Stimulated activated CD4-positive, alpha-beta T cell treated with anti-CD3 and anti-CD28 coated beads, Interleukin-12 subunit alpha, Interleukin-12 subunit beta, amount 100 ng/mL, for 24 hours (primary cell): ENCODE data around the gene SSR2.

Source experiments
- DNase-seq, 2 experiments: peaks; one replicate each; pipeline ENCODE4 v3.0.0-alpha.2; 2020; ENCODE audit warnings: low read depth in 2 of 2

Gene SSR2

GRCh38 chr1:156020293-156021092, at the start of gene SSR2:
Gene SSR2 (minus strand): TSS chr1:156020951. CDS start chr1:156020167, 784 bp downstream.
- peak; percentile 71 to 82 for DNase-seq

GRCh38 chr1:156070548-156070947, 49.8 kb upstream of the SSR2 start:
- no peak for DNase-seq

- no peak for DNase-seq
Measured at GRCh38 chr1:156069490-156070455, 49.0 kb upstream of the SSR2 start.

GRCh38 chr1:156067262-156067661, 46.5 kb upstream of the SSR2 start:
- DNase-seq: no peak

DNA sequence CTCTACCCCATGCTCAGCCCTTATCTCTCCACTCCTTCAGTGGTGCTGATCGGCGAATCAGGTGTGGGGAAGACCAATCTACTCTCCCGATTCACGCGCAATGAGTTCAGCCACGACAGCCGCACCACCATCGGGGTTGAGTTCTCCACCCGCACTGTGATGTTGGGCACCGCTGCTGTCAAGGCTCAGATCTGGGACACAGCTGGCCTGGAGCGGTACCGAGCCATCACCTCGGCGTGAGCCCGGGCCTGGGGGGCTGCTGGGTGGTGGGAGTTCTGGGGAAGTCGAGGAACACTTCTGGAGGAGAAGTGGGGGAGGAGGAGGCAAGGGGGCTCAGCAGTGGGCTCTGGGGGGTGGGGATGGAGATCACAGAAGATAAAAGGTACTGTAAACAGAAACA, 45.1 kb upstream of the SSR2 start:
- no peak for DNase-seq

- DNase-seq: no peak
Measured at GRCh38 chr1:156065212-156065611, 44.5 kb upstream of the SSR2 start.

DNA sequence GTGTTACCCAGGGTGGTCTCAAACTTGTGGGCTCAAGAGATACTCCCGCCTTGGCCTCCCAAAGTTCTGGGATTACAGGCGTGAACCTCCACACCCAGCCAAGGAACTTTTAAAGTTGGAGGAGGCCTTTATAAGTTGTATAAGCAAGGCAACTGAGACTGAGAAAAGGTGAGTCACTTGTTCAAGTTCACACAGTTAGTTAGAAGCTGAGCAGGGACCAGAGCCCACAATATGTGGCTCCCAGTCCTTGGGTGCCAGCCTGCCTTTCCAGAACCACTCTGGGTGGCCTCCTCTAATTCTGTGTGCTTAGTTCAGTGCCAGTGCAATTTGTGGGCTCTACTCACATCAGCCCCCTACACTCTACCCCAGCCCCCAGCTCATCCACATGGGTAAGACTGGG, 43.9 kb upstream of the SSR2 start:
- no peak for DNase-seq

GRCh38 chr1:156063997-156064285, 43.2 kb upstream of the SSR2 start:
- no peak for DNase-seq

- no peak for DNase-seq
Measured at GRCh38 chr1:156062189-156062588, 41.4 kb upstream of the SSR2 start.

GRCh38 chr1:156060937-156061636, 40.3 kb upstream of the SSR2 start, which contains the start of gene RAB25:
Gene RAB25 (plus strand): TSS chr1:156061160. CDS start chr1:156061401, 241 bp downstream.
- no peak for DNase-seq

DNA sequence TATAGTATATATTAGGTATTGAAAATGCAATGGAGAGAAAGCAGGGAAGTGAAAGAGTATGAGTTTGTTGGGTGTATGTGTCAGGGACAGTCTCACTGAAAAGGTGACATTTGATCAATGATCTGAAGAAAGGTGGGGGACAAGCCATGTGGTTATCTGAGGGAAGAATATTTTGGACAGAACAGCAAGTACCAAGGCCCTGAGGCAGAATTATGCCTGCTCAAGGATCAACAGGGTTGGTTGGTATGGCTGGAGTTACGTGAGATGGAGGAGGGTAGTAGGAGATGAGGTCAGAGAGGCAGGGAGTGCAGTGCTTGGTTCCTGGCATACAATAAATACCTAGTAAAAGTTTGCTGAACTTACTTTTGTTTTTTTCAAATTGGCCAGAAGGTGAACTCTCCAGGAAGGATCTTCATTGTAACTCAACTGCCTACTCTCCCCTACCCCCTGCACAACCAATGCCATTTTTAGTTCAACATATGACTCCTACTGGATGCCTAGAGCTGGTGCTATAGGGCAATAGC, 35.6 kb upstream of the SSR2 start:
- no peak for DNase-seq

GRCh38 chr1:156055281-156056048, 34.7 kb upstream of the SSR2 start:
- DNase-seq: peak in 1 of 2 experiments; percentile 10

DNA sequence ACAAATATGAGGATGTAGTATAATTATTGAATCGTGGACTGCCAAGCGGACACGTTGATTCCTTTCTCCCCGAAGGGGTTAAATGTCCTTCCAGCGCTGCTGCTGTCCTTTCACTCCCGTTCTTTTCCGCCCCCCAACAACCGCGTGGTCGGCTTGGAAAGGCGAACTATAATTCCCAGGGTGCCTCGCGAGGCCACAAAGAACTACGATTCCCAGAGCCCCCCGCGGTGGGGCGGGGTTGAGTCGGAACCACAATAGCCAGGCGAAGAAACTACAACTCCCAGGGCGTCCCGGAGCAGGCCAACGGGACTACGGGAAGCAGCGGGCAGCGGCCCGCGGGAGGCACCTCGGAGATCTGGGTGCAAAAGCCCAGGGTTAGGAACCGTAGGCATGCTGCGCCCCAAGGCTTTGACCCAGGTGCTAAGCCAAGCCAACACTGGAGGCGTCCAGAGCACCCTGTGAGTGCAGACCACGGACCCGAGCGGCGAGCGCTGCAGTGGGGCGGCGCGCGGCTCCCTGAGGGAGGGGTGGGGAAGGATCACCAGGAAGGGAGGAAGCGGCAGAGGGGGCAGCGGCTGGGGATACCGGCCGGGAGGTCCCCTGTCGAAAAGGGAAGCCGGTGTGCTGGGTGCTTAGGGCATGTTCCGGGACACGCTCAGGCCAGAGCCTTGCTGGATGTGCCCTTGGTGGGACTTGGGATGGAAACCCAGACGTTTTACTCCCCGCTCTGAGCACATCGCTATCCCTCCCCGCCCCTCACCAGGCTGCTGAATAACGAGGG, 33.9 kb upstream of the SSR2 start, which contains the start of gene LAMTOR2:
TSS of gene LAMTOR2 (plus strand) at position 283 of the 781 bp plus-strand sequence. CDS start at position 391, 108 bp downstream.
- peak; percentile 93 to 97 for DNase-seq

DNA sequence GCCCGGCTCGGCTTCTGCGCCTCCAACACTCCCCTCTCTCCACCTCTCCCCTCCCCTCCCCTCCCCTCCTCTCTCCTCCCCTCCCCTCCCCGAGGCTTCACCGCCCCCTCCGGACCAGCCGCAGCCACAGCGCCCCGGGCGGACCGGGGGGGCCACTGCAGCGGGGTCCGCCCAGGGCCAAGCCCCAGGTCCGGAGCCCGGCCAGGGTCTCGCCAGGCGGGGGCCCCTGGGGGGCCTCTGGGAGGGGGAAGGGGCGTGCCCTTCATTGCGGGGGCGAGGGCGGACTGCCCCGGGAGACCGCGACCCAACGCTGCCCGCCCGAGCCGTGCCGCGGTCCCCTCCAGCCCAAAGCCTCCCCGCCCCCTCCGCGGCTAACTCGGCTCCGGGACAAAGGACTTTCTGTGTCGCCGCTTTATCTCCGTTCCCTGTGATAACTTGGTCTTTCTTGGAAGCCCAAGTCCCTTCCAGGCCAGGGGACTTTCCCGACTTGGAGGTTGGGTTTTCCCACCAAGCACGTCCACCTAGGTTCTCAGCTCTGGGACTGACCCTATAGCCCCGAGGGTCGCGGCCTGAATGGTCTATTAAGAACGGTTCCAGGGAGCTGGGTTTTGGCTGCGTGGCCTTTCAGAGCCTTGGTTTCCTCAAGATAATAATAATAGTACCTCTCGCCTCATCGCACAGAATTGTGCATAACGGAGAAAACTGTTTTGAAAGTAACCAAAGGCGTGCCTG, 33.2 kb upstream of the SSR2 start, which contains the start of gene UBQLN4:
TSS of gene UBQLN4 (minus strand) at position 31 of the 732 bp plus-strand sequence. CDS start 97 bp downstream, outside the sequence.
- DNase-seq: peak; percentile 72 to 79

- peak; percentile 44 to 64 for DNase-seq
Measured at GRCh38 chr1:156052862-156053767, 32.4 kb upstream of the SSR2 start.

- no peak for DNase-seq
Measured at GRCh38 chr1:156051011-156051725, 30.4 kb upstream of the SSR2 start.

GRCh38 chr1:156050376-156050775, 29.6 kb upstream of the SSR2 start:
- no peak for DNase-seq
